GM19395 (cell line): ENCODE measurements around the gene OTOL1.
A peak's percentile ranks its signal among the peaks of the same experiment; 100 is the strongest.

Experiments
- ATAC-seq: cut with Tn5 transposase; IDR thresholded peaks from one replicate; pipeline ENCODE4 v1.9.1; 2021; ENCODE audit warnings: mild to moderate bottlenecking, moderate library complexity; ENCODE audit not compliant: unreplicated experiment

OTOL1 gene

DNA sequence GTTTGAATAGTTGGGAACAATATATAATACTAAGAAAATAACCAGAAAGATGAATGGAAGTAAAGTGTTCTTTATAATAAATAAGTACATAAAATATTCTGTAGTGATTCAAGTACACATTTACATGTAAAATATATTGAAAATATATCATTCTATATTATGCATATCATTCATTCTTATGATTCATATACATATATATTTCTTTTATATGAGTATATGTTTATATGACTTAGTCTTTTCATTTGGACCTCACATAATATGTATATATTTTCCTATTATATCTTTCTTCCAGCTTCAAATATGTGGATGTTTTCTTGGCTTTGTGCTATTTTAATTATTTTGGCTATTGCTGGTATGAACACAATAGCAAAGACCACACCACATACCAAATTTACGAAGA lies at the start of gene OTOL1:
Gene OTOL1, plus strand, starts transcription at position 301 of the 400 bp plus-strand sequence. Its CDS starts 0 bp downstream, at position 301.
- ATAC-seq, result no peak

DNA sequence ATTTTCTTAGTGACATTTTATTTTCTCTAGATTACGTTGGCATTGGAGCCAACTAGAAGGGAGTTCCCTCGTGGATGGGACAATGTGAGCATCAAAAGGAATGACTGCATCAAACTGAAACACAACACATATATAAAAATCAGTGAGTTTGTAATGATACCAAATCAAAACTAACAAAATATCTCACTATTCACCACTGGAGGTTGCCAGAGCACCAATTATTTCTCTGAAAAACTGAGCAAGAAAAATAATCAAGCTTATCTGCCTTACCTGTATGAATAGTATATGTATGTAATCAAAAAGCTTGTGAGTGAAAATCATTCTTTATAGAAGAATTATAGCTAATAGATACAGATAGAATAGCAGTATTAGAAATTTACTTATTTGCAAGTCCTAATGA lies 46.8 kb upstream of the OTOL1 start:
- ATAC-seq, result no peak

DNA sequence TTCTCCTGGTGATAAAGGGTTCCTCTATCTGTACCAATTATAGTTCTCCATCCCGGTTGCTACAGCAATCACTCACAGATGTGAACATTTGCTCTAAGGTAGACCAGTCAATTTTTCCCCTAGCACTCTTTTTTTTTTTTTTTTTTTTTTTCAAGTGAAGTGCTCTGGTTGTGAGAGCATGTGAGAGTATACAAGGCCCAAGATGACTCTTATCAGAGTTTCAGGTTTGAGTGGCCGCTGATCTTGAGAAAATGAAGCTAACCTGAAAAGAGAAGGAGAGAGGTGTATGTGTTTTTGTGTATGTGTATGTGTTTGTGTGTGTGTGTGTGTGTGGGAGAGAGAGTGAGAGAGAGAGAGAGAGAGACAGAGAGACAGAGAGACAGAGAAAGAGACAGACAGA lies 44.4 kb upstream of the OTOL1 start:
- ATAC-seq, result peak; percentile 52

DNA sequence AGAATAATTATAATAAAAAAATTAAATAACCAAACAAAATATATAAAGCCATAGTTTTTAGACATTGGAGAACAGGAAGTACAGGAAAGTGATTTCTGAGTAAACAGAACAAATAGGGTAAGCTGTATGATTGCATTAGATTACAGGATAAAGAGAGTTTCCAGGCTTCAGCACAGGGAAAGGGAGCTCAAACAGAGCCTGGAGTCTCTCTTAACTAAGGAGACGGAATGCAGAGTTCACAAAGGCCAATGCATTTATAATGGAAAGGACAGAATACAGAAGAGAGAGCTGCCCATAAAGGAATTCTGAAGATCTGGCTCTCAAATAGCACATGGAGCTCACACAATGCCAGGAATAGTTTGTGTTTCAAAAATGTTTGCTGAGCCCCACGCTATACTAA lies 42.0 kb upstream of the OTOL1 start:
- ATAC-seq, result no peak

DNA sequence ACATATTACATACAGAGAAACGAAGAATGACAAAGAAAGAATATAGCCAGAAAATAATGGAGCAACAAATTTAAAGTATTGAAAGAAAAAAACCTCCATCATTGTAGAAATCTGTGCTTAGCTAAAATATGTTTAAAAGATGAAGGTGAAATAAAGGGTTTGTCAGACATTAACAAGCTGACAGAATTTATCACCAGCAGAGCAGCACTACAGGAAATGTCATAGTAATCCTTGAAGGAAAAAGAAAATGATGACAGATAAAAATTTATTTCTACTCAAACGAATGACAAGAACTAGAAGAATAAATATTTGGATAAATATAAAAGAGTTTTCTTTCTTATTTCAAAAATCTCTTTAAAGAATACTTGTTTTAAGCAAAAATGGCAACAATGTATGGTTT lies 40.6 kb upstream of the OTOL1 start:
- no peak for ATAC-seq

DNA sequence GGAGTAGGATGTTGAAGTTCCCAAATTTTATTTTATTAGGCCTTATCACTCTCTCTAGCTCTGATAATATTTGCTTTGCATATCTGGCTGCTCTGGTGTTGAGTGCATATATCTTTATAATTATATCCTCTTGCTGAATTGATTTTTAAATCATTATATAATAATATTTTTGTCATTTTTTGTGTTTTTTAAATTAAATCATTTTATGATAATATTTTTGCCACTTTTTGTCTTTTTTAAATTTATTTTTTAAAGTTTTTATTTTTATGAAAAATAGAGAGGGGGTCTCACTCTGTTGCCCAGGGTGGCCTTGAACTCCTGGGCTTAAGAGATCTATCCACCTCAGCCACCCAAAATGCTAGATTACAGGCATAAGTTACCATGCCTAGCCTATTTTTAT lies 34.5 kb upstream of the OTOL1 start:
- ATAC-seq, result no peak

DNA sequence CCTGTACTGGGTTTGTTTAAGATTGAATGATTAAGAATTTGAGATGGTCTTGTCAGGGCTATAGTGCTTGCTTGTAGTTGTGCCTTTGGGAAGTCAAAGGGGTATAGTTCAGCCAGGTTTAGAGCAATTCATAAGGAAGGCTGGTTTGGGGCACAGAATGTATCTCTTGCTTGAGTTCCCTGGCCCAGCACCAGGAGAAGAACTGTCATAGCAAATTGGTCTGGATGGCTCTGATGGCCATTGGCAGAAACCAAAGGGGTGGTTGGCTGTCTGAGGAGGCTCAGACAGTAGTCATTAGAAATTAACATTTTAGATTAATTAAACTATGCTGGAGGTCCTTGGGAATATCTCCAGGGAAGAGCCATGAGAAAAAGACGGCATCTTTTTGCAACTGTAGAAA lies 25.4 kb upstream of the OTOL1 start:
- ATAC-seq, result no peak

DNA sequence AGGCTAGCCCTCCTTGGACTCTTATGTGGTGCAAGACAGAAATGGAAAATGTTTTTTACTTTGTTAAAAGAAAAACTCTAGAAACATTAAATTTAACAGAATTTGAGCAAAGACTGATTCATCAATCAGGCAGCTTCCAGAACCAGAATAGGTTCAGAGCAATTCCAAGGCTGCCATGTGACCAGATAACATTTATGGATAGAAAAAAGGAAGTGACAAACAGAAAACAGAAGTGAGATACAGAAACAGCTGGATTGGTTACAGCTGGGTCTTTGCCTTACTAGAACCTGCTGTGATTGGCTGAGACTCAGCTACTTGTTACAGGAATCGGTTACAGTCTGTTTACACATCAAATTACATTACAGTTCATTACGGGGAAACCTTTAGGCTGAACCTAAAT lies 22.5 kb upstream of the OTOL1 start:
- no peak for ATAC-seq

DNA sequence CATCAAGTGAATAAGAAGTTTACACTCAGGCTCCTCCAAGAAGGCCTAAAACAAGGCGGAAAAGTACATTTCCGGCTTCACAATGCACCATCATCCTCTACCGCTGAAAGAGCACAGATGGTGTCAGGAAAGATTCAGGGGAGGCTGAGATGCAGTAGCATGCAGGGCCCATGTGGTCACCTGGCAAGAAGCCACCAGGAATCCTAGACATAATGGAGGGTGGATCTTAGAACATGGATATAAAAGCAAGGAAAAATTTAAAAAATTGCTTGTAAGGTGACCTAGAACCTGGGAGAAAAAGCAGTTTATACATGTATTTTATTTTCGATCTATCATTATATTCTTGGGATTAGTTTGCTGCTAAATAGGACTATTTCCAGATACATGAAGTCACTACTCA lies 21.9 kb upstream of the OTOL1 start:
- ATAC-seq, result no peak

DNA sequence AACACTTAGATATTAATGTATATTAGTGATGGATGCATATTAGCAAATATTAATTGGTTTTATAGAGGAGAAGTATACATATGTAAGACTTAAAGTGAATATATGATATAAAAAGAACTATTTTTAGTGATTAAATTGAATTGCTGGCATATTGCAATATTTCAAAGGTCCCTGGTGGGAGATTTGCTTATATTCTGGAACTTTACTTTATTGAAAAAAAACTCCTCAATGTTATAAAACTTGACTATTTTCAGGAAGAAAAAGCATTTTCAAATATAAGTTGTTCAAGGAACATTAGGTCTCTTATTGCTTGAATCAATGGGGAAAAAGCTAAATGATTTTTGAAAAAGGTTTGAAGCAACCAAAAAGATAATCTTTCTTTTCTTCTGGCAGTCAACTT lies 21.4 kb upstream of the OTOL1 start:
- no peak for ATAC-seq

DNA sequence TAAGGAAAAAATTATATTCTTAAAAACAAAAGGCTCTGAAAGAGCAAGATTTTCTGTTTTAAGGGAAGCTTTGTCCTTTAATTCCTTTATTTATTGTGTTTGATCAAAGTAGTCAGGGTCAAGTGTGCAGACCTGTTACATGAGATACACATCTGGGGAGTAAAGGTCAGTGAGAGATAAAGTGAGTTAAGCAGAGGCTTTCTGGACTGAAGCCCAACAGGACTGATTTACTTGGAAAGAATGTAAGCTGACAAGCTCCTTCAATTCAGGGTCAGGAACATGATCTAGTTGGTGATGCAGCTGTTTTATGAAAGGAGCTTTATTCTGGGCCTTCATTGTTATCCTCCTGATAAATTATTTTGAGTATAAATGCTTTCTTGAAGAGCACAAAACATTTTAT lies 20.7 kb upstream of the OTOL1 start:
- ATAC-seq, result no peak

DNA sequence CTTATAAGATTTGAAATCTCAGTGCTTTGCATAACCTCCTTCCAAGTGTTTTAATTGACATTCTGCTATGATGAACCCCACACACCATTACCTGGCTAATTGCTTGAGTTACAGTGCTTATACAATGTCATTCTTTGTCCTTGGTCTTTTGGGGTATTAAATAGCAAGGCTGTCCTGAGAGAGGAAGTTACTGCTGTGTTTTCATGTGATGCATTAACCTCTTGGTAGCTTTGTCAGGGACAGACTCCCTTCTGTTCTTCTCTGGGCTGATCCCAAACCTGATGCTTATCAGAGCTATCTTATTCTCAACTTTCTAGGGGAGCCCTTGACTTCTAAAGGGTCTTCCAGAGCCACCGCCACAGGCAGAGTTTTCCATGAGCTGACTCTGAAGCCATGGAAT lies 12.4 kb upstream of the OTOL1 start:
- ATAC-seq, result no peak

DNA sequence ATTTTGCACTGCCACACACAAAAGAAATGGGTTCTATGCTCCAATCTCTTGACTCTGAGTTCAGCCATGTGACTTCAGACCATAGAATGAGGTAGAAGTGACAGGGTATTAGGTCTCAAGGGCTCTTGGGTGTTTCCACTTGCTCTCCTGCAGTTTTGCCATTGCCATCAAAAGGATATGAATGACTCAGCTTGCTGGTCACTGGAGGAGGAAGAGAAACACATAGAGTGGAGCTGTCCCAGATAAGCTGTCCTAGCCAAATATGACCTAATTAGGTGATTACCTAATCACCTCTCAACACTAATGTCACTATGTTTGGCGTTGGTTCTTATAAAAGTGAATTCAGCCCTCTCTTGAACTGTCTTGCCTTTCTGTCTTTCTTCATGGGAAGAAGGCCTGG lies 8.3 kb upstream of the OTOL1 start:
- peak; percentile 52 for ATAC-seq

DNA sequence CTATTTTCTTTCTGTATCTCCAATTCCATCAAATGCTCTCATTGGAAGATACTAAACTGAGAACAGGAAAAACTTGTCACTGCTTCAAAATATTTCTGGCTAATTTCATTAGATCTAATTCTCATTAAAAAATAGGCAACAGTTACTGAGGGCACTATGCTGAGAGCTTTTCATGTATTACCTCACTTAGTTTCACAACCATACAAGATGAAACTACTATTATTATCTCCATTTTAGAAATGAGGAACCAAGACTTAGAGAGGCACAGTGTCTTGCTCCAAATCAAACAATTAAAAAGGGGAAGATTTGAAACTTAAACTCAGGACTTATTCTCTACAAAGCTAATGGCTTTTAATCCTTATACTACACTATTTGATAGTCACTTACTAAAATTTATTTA lies 7.2 kb upstream of the OTOL1 start:
- peak; percentile 98 for ATAC-seq

DNA sequence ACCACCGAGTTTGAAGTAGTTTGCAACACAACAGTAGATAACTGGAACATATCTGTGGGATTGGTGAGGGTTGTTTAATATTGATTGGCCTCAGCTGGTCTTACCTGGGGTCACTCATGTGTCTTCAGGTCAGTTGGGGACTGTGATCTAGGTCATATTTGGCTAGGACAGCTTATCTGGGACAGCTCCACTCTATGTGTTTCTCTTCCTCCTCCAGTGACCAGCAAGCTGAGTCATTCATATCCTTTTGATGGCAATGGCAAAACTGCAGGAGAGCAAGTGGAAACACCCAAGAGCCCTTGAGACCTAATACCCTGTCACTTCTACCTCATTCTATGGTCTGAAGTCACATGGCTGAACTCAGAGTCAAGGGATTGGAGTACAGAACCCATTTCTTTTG lies 5.8 kb upstream of the OTOL1 start:
- ATAC-seq, result peak; percentile 37

DNA sequence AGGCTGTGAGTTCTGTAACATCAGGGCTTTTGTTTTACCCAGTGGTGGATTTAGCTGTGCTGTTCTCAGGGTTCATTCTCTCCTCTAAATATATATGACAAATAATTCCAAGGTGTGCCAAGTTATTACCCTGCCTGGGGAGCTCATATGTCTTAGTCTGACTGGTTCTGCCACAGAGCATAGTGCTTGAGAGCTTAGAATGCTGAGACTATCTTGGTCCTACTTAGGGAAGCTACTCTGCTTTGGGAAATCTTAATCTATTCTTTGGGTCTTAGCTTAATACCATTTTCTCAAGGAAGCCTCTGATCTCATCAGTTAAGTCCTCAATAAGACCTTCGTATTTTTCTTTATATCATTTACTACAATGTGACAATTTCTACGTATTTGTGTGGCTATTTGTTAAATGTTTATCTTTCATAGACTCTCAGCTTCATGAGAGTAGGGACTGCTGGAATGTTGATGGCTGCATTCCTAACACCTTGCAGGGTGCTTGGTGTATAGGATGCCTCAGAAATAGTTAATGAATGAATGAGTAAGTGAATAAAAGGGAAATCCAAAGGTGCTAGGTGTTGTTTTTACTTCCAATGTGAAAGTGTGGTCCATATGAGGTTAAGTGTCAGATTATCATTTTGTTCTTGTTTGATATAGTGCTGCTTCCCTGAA lies 1.8 kb downstream of the OTOL1 start:
- no peak for ATAC-seq

DNA sequence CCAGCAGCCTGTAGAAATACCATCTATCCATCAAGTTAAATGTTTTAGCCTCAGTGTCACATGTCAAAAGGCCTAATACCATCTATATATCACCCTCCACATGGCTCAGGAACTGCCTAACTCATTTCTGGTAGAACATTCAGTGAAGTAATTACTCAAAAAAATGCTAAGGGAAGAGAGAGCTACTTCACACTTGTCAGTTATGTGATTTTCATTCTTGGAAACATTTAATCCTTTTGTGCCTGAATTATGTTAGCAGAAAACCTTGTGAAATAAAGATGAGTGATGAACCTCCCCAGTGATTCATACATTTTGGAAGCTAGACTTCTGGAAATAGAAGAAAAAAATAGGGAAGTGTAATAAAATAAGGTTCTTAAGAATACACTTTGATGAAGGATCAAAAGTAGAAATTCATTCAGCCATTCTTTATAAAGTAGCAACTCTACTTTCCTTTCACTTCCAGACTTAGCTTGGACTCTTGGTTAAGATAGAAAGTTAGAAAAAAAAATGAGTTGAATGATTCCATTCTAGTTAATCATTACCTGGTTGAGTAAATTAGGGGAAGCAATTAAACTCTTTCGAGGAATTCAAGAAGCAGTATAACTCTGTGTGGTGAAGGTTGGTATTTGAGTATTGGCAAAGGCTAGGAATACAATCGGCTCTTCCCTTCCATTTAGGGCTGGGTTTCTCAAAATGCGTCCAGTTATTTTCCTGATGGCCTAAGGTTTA lies 3.6 kb downstream of the OTOL1 start:
- ATAC-seq, result no peak

DNA sequence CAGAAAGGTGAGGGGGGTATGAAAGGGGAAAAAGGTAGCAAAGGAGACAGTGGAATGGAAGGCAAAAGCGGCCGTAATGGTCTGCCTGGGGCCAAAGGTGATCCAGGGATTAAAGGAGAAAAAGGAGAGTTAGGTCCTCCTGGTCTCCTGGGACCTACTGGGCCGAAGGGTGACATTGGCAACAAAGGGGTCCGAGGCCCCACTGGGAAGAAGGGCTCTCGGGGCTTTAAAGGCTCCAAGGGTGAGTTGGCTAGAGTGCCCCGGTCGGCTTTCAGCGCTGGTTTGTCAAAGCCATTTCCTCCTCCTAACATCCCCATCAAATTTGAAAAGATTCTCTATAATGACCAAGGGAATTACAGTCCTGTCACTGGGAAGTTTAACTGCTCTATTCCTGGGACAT lies 6.7 kb downstream of the OTOL1 start:
- ATAC-seq, result no peak

DNA sequence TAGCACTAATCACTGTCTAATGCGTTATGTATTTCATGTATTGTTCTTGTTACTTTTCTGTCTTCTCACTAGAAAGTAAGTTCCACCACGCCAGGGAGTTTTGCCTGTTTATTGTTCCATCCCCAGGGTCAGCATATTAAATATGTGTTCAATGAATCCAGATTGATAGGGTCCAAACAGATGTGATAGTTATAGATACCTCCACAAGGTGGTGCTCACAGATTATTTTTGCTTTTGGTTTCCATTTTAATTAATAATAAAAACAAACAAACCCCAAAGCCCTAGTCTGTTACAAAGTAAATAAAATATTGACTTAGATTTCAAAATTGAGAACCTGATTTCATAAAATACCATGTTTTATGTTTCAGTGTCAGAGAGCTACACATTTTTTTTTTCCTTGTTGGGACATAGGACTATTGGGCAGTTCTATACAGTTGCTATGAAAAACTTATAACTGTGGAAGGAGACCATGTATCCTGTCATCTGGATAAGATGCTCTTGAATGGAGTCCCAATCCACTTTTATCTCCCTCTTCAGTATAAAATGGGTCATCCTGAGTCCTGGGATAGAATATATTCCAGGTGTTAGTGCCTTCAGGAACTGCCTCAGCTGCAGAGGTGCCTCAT lies 12.4 kb downstream of the OTOL1 start:
- peak; percentile 81 for ATAC-seq

DNA sequence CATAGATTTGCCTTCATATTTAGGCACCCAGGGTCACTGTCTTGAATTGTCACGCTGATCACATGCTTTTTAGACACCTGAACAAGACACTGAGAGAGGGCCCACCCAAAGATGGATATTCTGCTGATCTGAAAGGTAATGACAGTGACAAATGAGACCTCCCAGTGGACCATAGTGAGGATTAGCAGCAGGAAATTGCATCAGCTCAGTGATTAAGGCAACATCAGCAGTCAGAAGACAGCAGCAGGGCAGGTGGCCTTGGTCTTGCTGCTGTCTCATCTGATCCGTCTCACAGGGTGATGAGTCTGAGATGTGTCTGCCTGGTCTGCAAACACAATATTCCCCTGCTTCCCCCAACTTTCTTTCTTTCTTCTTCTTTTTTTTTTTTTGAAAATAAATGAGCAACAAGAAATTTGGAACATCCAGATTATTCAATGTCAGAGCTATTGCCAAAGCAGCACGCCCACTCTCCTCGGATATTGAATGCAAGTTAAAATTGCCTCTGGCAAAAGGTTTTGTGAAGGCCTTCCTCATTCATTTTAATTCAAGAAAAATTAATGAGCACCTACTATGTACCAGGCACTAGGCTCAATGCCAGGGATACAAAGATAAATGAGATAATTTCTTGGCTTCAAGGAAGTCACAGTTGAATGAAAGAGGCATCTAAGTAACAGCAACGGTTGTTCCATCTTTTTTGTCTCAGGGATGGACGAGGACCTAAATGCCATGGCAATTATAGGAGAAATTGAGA lies 14.1 kb downstream of the OTOL1 start:
- ATAC-seq, result no peak

DNA sequence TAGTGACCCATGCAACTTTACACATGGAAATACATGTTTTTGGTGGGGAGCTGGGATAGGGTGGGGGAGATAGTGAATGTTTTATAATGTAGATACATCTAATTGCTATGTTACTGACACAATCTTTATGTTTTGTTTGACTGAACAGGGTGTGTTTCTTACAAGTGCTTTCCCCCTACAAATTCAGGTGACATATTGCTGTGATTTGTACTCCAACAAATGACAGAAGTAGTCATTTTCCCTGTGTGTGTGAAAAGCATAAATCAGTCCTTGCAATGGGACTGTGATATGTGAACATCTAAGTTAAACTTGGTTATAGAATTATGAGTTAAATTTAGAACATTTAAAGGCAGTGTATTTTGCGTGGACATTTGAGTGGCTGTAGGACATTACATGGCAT lies 27.3 kb downstream of the OTOL1 start:
- no peak for ATAC-seq

DNA sequence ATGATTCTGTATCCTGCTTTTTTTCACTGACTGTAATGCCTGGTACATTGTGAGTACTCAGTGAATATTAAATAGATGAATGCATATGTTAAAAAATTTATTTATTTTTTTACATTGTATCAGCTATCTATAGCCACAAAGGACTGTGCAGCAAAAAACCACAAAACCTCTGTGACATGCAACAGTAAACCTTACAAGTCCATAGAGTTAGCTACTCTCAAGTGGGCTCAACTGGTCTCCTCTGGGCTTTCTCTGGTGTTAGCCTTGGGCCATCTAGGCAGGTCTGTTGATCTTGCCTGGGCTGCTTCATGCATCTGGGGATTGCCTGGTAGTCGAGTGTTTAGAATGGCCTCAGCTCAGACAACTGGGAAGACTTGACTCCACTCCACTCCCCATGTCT lies 35.3 kb downstream of the OTOL1 start:
- ATAC-seq, result no peak
